Measurements from ENCODE around the gene SEPTIN2. TPM values are rescaled to one million over a fixed set of nuclear protein-coding genes. Genes with fewer than 3 reads are reported as not detected.

Gene SEPTIN2
- total and polyA plus RNA-seq, 2 donors from 2014 or later, result 187 to 435 TPM

DNA sequence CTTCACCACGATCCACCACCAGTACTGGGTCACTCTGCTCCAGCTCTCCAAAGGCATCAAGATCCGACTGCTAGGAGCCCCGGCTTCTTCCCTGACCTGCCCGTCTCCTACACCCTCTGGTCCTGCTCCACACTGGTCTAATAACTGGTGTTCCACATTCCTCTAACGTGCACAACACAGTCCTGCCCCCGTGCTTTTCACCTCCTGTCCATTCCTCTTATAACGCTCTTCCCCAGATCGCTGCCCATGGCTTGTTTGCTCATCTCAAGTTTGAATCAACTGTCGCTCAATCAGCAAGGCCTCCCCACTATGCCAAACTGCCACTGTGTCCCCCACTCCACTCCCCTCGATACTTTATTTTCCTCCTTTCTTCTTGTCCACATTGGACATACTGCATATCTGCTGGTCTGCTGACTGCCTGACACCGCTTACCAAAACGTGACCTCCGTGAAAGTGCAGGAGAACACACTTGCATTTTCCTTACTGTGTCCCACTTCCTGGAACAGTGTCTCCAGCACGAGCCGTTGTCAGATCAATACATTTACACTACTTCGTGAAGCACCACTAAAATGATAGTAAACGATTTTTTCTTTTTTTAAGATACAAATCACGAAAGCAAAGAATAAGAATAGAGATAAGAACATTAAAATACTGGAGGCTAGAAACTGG lies 6.8 kb upstream of the SEPTIN2 start:
- DNase-seq (no peak), FAIRE-seq (no peak)
- intact Hi-C loops (cut with DNase I), result no loop called here
- Histone ChIP-seq H3K9me3 (ENCODE audit: control insufficient read depth in 2 of 3, insufficient read depth in 1 of 3, low read length in 3 of 3) (no peaks in the 10 kb centered on the region), H3K4me3 (ENCODE audit: low read length in 3 of 3) (no peak overlapping the region), H3K27ac (ENCODE audit: low read depth in 2 of 2, low read length in 2 of 2) (no peak overlapping the region), H3K27me3 (ENCODE audit: control insufficient read depth, insufficient read depth, low read length) (no peaks in the 10 kb centered on the region), H3K9ac (ENCODE audit: low read length in 3 of 3) (no peak overlapping the region), H3K4me1 (ENCODE audit: control insufficient read depth in 2 of 3, insufficient read depth in 2 of 3, low read depth in 1 of 3, low read length in 3 of 3) (peaks cover 0 to 17% (median 8%) of the 10 kb centered on the region in 3 donors), H3K36me3 (ENCODE audit: control insufficient read depth in 2 of 3, insufficient read depth in 3 of 3, low read length in 3 of 3) (no peaks in the 10 kb centered on the region)
- no peak for TF ChIP-seq CTCF (IDR thresholded peaks at IDR 0.05; ENCODE audit: borderline replicate concordance, extremely low read depth, insufficient read depth)

DNA sequence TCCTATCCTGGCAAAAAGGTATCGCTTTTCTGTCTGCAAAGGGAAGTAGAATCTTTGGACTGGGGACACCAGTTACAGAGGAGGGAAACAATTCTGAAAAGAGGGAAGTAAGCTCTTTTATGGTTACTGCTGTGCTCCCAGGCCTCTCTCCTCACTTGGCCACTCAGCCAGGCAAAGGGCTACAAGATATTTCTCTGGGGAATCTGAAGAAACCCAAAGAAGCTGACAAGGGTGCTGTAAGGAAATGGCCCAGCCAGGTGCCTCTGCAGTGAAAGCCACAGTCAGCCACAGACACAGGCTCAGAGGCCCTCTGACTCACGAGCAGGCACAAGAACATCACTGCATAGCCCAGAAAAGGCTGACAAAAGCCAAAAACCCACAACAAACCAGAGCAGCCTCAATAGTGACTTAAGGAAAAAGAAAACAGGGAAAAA lies 6.0 kb upstream of the SEPTIN2 start:
- intact Hi-C loops (cut with DNase I), result no loop called here
- Histone ChIP-seq H3K27me3 (ENCODE audit: control insufficient read depth, insufficient read depth, low read length) (no peaks in the 10 kb centered on the region), H3K9me3 (ENCODE audit: control insufficient read depth in 2 of 3, insufficient read depth in 1 of 3, low read length in 3 of 3) (no peaks in the 10 kb centered on the region), H3K4me3 (ENCODE audit: low read length in 3 of 3) (no peak overlapping the region), H3K9ac (ENCODE audit: low read length in 3 of 3) (no peak overlapping the region), H3K36me3 (ENCODE audit: control insufficient read depth in 2 of 3, insufficient read depth in 3 of 3, low read length in 3 of 3) (no peaks in the 10 kb centered on the region), H3K4me1 (ENCODE audit: control insufficient read depth in 2 of 3, insufficient read depth in 2 of 3, low read depth in 1 of 3, low read length in 3 of 3) (peaks cover 3 to 11% (median 11%) of the 10 kb centered on the region in 3 donors), H3K27ac (ENCODE audit: low read depth in 2 of 2, low read length in 2 of 2) (no peak overlapping the region)
- FAIRE-seq (no peak), DNase-seq (no peak)
- no peak for TF ChIP-seq CTCF (IDR thresholded peaks at IDR 0.05; ENCODE audit: borderline replicate concordance, extremely low read depth, insufficient read depth)

- H3K36me3 ChIP-seq (ENCODE audit: control insufficient read depth in 2 of 3, insufficient read depth in 3 of 3, low read length in 3 of 3), result no peaks in the 10 kb centered on the region
- DNase-seq (peak in 2 of 5 donors; percentile 12 to 41), FAIRE-seq (no peak)
- H3K9me3 ChIP-seq (ENCODE audit: control insufficient read depth in 2 of 3, insufficient read depth in 1 of 3, low read length in 3 of 3), result no peaks in the 10 kb centered on the region
- H3K9ac ChIP-seq (ENCODE audit: low read length in 3 of 3), result no peak overlapping the region
- H3K27ac ChIP-seq (ENCODE audit: low read depth in 2 of 2, low read length in 2 of 2), result no peak overlapping the region
- peaks cover 3 to 11% (median 10%) of the 10 kb centered on the region in 3 donors for H3K4me1 ChIP-seq (ENCODE audit: control insufficient read depth in 2 of 3, insufficient read depth in 2 of 3, low read depth in 1 of 3, low read length in 3 of 3)
- no peak overlapping the region for H3K4me3 ChIP-seq (ENCODE audit: low read length in 3 of 3)
- H3K27me3 ChIP-seq (ENCODE audit: control insufficient read depth, insufficient read depth, low read length), result no peaks in the 10 kb centered on the region
- intact Hi-C loops (cut with DNase I), result no loop called here
- no peak for TF ChIP-seq CTCF (IDR thresholded peaks at IDR 0.05; ENCODE audit: borderline replicate concordance, extremely low read depth, insufficient read depth)
Observed at GRCh38 chr2:241310917-241311566, 4.7 kb upstream of the SEPTIN2 start.
